Panc1 (cell line): ENCODE results near the gene TBX5. TPM values are rescaled to one million over a fixed set of nuclear protein-coding genes. Genes with fewer than 3 reads are reported as not detected.

ENCODE experiments used
- ATAC-seq: fragments of 200-7000 bp; cut with Tn5 transposase; 2 replicates; pipeline ENCODE4 v1.9.1; 2020; ENCODE audit warnings: mild to moderate bottlenecking, moderate library complexity
- BruUV-seq: library from RNA; stranded (reverse); fragments of 400-500 nt; replicated peaks from 2 replicates; lab custom pipeline; 2021; lab: Mats Ljungman, UMichigan
- CTCF ChIA-PET: fragments of 300-600 bp; sonication (Branson Sonifier 250); formaldehyde crosslinking; loops from one replicate; lab custom pipeline; 2022; ENCODE audit warnings: antibody characterized with exemption; lab: Charles Lee
- POLR2A ChIA-PET: fragments of 300-600 bp; sonication (Branson Sonifier 250); formaldehyde crosslinking; loops from one replicate; lab custom pipeline; 2022; ENCODE audit warnings: antibody characterized with exemption; lab: Charles Lee
- DNase-seq: peaks from one replicate; pipeline ENCODE4 v3.0.0-alpha.2; 2010; ENCODE audit warnings: low read depth, low spot score
- H3K27ac ChIP-seq: 2 replicates; pipeline ENCODE4 v1.5.1; 2011; ENCODE audit warnings: mild to moderate bottlenecking, low read length, inconsistent platforms
- H3K27me3 ChIP-seq: fragments of 200-500 bp; sonication (Bioruptor generic); 2 replicates; pipeline ENCODE4 v1.6.0; 2014; ENCODE audit warnings: low read length, inconsistent platforms; ENCODE audit not compliant: control insufficient read depth, insufficient read depth
- H3K36me3 ChIP-seq: fragments of 200-500 bp; sonication (Bioruptor generic); 2 replicates; pipeline ENCODE4 v1.5.1; 2014; ENCODE audit warnings: inconsistent platforms, mild to moderate bottlenecking, low read length, moderate library complexity; ENCODE audit not compliant: control insufficient read depth, insufficient read depth
- H3K4me1 ChIP-seq: 2 replicates; pipeline ENCODE4 v1.5.1; 2011; ENCODE audit warnings: inconsistent platforms, mild to moderate bottlenecking, low read length, moderate library complexity; ENCODE audit not compliant: control insufficient read depth, insufficient read depth
- H3K4me3 ChIP-seq, 2 experiments: 2 replicates each; pipeline ENCODE4 v1.5.1; 2011 to 2012; ENCODE audit warnings: low read depth in 2 of 2, low read length in 2 of 2, mild to moderate bottlenecking in 2 of 2, inconsistent platforms in 1 of 2, moderate library complexity in 1 of 2
- H3K9me3 ChIP-seq: fragments of 200-500 bp; sonication (Bioruptor generic); 2 replicates; pipeline ENCODE4 v1.5.1; 2014; ENCODE audit warnings: low read depth, mild to moderate bottlenecking, inconsistent platforms, low read length, moderate library complexity; ENCODE audit not compliant: control insufficient read depth, insufficient read depth
- CTCF ChIP-seq: fragments of 450-650 bp; IDR thresholded peaks from 2 replicates; pipeline ENCODE4 v1.5.1; 2017; ENCODE audit warnings: mild to moderate bottlenecking
- POLR2AphosphoS5 ChIP-seq: IDR thresholded peaks from 2 replicates; pipeline ENCODE4 v1.6.1; 2012; ENCODE audit warnings: mild to moderate bottlenecking, low read depth, low read length, moderate library complexity
- SIN3A ChIP-seq: IDR thresholded peaks from 2 replicates; pipeline ENCODE4 v1.6.1; 2012; ENCODE audit warnings: low read depth, mild to moderate bottlenecking, low read length, moderate library complexity, borderline replicate concordance; ENCODE audit not compliant: insufficient read depth
- TCF7L2 ChIP-seq: IDR thresholded peaks from 2 replicates; pipeline ENCODE4 v1.6.1; 2011; ENCODE audit warnings: mild to moderate bottlenecking, low read depth, low read length, inconsistent platforms
- in situ Hi-C: cut with HindIII; loops from 2 replicates; pipeline ENCODE4 v1.10.0; 2016; ENCODE audit warnings: low sequenced_read_pairs, low pct_unique_long_range_greater_than_20kb
- intact Hi-C: fragments of 100-400 bp; cut with micrococcal nuclease; formaldehyde crosslinking; loops from one replicate; pipeline ENCODE4 v1.10.0; 2022; ENCODE audit not compliant: unreplicated experiment
- total RNA-seq: library from RNA; stranded (reverse); gene quantifications from one replicate; pipeline ENCODE4 v1.2.1, GENCODE V29; 2021; ENCODE audit not compliant: unreplicated experiment
- TF ChIP-seq, protein P1 (sequence below), 2 experiments: IDR thresholded peaks; 2 replicates each; pipeline ENCODE4 v1.6.1; 2011 to 2012; ENCODE audit warnings: low read depth in 2 of 2, control low read depth in 1 of 2, low read length in 1 of 2, mild to moderate bottlenecking in 1 of 2, moderate library complexity in 1 of 2; ENCODE audit not compliant: insufficient read depth in 1 of 2

TBX5 gene
- total RNA-seq, 1 experiment from 2014 or later, result not detected

DNA sequence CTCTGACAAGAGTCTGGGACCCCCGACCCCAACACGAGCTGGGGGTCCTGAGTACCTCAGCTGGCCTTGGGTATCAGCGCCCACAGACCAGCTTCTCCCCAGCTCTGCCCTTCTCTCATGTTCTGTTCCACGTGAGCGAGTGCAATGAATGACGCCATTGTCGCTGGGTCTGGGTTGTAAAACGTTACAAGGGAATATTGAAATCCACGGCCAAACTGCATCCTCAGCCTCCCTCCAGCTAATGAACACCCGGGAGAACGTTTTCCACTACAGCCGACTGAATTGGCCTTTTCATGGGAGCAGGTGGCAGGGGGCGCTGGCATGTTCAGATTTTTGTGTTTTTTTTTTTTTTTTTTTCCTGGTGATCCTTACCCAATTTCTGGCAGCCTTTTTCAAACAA, 34.7 kb downstream of the TBX5 start:
- DNase-seq (no peak), ATAC-seq (no peak)
- ChIA-PET POLR2A (no interaction called here), CTCF (no interaction called here)
- Histone ChIP-seq H3K4me3 (no peak overlapping the region), H3K27ac (no peak overlapping the region), H3K4me1 (no peaks in the 10 kb centered on the region), H3K36me3 (no peaks in the 10 kb centered on the region), H3K9me3 (no peaks in the 10 kb centered on the region), H3K27me3 (no peaks in the 10 kb centered on the region)
- in situ Hi-C loops, result no loop called here
- TF ChIP-seq TCF7L2 (no peak), SIN3A (no peak), CTCF (no peak), POLR2AphosphoS5 (no peak)
- TF ChIP-seq, protein P1, sequence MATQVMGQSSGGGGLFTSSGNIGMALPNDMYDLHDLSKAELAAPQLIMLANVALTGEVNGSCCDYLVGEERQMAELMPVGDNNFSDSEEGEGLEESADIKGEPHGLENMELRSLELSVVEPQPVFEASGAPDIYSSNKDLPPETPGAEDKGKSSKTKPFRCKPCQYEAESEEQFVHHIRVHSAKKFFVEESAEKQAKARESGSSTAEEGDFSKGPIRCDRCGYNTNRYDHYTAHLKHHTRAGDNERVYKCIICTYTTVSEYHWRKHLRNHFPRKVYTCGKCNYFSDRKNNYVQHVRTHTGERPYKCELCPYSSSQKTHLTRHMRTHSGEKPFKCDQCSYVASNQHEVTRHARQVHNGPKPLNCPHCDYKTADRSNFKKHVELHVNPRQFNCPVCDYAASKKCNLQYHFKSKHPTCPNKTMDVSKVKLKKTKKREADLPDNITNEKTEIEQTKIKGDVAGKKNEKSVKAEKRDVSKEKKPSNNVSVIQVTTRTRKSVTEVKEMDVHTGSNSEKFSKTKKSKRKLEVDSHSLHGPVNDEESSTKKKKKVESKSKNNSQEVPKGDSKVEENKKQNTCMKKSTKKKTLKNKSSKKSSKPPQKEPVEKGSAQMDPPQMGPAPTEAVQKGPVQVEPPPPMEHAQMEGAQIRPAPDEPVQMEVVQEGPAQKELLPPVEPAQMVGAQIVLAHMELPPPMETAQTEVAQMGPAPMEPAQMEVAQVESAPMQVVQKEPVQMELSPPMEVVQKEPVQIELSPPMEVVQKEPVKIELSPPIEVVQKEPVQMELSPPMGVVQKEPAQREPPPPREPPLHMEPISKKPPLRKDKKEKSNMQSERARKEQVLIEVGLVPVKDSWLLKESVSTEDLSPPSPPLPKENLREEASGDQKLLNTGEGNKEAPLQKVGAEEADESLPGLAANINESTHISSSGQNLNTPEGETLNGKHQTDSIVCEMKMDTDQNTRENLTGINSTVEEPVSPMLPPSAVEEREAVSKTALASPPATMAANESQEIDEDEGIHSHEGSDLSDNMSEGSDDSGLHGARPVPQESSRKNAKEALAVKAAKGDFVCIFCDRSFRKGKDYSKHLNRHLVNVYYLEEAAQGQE (IDR thresholded peaks at IDR 0.05; ENCODE audit: insufficient read depth in 1 of 2, low read depth in 2 of 2, low read length in 1 of 2), result no peak
- BruUV-seq, result no TSS peak
- intact Hi-C loops, result no loop called here

DNA sequence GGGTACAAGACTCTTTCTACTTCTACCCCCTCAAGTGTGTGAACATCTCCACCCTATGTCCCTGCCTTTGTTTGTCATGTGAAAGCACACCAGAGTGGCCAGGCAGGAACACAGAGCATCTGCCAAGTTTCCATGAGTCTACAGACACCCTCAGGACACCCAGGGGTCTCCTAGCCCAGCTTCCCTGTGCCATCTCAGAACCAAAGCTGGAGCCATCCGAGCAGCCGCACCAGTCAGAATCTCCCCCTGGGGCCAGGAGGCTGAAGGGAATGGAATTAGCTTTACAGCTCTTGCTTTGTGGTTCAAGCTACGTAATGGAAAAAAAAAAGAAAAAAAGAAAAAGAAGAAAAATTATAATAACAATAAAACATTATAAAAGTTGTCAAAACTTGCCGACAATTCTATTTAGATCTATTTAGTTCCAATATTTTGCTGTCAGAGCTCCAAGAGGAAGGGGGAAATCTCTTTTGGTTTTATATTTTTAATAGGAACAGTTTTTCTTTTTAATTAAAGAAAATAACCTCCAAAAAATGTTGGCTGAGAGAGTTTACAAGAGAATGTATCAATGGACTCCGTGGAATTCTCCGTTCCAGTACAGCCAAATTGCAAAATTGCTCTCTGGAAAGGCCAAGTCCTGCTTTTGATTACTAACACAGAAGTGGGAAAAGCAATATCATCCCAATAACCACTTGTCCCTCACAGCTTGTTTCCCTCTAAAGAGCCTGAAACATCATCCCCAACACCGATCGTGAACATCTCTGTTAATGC, 37.1 kb downstream of the TBX5 start:
- H3K27ac ChIP-seq, result no peak overlapping the region
- H3K9me3 ChIP-seq, result no peaks in the 10 kb centered on the region
- ATAC-seq, result no peak
- H3K4me1 ChIP-seq, result no peaks in the 10 kb centered on the region
- intact Hi-C loops, result no loop called here
- no peaks in the 10 kb centered on the region for H3K27me3 ChIP-seq
- CTCF ChIA-PET, result no interaction called here
- no TSS peak for BruUV-seq
- no peak overlapping the region for H3K4me3 ChIP-seq
- in situ Hi-C loops, result no loop called here
- TF ChIP-seq CTCF (no peak), POLR2AphosphoS5 (no peak), TCF7L2 (no peak), SIN3A (no peak)
- TF ChIP-seq, protein P1 (IDR thresholded peaks at IDR 0.05; ENCODE audit: insufficient read depth in 1 of 2, low read depth in 2 of 2, low read length in 1 of 2), result no peak
- POLR2A ChIA-PET, result no interaction called here
- no peaks in the 10 kb centered on the region for H3K36me3 ChIP-seq
- DNase-seq, result no peak
